Breast epithelium (tissue), 3 donors: Measurements from ENCODE around the gene CYP4F22.
"Not testable (repeated sequence)": the region's sequence is repeated elsewhere in the genome, so short reads cannot be mapped to it uniquely, and the experiment has no call there.

Experiments
- CTCF ChIP-seq, 3 donors: fragments of 450-650 bp; IDR thresholded peaks; one replicate each; pipeline ENCODE4 v1.5.1; 2016 to 2017; ENCODE audit warnings: antibody characterized with exemption in 3 of 3, mild to moderate bottlenecking in 3 of 3, moderate library complexity in 3 of 3
- POLR2A ChIP-seq: fragments of 450-650 bp; IDR thresholded peaks from one replicate; pipeline ENCODE4 v1.6.1; 2016; ENCODE audit warnings: antibody characterized with exemption, mild to moderate bottlenecking, moderate library complexity
- POLR2AphosphoS5 ChIP-seq, 3 donors: sonication (generic); formaldehyde crosslinking; IDR thresholded peaks; one replicate each; pipeline ENCODE4 v1.6.1; 2017; ENCODE audit warnings: antibody characterized with exemption in 3 of 3

- not testable (repeated sequence) for TF ChIP-seq POLR2A; POLR2AphosphoS5 (IDR thresholded peaks at IDR 0.05); CTCF (IDR thresholded peaks at IDR 0.05)
Observed at GRCh38 chr19:15593766-15594165, 85.4 kb downstream of the CYP4F22 start.
